T follicular helper cell (primary cell): ENCODE data around the gene RASA3.

ENCODE experiments used
- DNase-seq: peaks from one replicate; pipeline ENCODE4 v3.0.0-alpha.2; 2020; ENCODE audit warnings: low read depth

The RASA3 gene

DNA sequence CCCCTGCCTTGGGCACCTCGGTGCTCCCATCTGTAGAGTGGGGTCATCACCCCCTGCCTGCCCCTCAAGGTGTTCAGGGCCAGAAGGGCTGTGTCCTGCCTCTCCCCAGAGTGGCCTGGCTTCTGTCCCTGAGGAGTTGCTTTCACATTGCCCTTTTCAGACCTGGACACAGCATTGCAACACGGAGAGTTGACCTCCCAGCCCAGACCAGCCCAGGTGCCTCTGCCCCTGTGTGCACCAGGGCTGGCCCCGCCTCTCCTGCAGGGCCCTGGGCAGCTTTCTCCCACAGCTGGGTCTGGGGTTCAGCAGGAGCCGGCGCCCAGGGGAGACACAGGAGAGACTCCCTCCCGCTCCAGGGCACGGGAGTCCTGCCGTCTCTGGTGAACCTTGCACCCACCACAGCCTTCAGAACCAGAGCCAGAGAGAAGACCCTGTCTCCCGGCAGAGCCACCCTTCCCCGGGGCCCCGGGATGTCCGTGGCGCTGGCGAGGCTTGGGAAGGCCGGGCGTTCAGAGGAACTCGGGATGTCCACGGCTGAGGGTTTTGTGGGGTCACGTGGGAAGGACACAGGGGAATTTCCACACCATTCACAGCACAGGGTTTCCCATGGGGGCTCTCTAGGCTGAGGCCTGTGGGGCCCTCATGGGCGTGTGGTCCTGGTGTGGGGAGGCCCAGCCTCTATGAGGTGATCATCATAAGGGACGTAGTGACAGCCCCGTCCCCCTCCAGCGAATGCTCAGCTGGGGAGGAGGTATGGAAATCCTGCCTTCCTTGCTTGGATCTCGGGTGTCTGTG is 181.8 kb downstream of the RASA3 start:
- DNase-seq = no peak

GRCh38 chr13:113949546-113949945 is 182.9 kb downstream of the RASA3 start:
- DNase-seq = no peak

DNA sequence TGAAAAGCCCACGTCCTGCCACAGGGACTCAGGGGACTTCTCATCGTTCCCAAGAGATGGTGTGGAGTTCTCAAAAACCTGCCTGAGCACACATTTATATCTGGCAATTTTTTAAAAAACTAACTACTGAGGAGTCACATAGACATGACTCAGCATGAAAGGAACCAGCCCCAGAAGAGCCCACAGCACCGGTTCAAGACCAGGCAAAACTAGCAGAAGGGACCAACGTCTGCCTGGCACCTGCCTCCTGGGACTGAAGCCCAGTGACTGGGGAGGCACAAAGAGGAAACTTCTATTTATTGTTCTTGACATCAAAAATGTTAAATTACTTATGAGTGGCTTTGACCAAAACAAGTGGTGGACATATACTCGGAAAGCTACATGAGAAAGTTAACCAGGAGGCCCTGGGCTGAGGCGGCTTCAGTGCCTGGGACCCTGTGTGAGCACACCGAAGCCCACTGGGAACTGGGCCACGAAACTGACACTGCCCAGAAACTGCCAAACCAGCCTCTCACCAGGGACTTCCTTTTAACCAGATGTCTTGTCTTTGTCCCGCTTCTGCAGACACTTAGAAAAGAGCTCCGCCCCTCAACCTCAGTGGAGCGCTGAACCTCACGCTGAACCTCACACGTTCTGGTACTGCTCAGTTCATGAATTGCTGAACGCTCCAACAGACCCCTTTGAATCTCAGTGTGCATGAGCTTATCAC is 184.2 kb downstream of the RASA3 start:
- no peak for DNase-seq

DNA sequence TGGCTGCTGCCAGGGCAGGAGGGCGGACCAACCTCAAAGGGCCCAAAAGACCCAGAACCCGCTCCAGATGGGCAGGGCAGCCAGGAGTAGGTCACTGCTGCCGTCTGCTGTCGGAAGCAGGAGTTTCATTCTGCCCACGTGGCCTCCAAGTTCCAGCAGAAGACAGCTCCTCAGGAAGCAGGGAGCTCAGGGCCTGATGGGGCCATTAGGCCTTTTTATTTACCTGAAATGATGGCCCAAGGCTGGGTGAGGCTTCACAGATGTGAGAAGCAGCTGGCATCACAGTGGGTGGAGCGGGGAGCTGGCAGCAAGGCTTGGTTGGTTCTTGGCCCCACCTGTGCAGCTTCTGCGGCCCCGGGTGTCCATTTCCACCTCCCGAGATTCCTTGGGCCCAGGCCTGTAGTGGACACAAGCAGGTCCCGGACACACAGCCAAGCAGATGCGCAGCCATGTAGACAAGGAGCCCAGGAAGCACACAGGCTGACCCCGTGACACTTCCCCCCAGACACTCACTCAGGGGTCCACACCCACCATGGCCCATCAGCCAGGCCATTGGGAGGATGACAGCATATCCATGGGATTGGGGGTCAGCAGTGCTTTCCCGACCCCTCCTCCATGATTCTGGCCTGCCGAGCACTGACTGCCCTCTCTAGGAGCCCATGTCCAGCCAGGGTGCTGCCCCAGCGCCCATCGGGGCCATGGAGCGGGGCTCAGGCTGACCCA is 185.0 kb downstream of the RASA3 start:
- no peak for DNase-seq

GRCh38 chr13:113946409-113947181 is 185.8 kb downstream of the RASA3 start:
- DNase-seq = no peak

DNA sequence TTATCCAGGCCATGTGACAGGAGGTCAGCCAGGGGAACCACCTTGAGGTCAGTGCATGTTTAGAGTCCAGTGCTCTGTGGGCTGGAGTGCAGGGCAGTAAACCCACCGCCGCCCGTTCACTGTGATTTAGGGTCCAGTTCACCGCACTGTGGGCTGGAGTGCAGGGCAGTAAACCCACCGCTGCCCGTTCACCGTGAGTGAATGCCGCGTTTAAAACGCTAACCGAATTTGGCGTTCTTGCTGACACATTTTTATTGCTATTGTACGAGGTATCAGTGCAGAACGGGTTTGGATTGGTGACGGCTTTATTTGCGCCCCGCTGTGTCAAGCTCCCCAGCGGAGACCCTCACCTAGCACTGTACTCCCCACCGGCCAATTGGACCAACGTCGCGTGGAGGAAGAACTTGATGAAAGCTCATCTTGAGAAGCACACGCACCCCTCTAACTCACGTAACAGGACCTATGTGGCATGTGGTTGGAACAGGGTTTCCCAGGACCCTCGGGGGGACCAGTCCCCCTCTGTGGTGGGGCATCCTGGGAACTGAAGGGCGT is 186.5 kb downstream of the RASA3 start:
- DNase-seq = no peak

DNA sequence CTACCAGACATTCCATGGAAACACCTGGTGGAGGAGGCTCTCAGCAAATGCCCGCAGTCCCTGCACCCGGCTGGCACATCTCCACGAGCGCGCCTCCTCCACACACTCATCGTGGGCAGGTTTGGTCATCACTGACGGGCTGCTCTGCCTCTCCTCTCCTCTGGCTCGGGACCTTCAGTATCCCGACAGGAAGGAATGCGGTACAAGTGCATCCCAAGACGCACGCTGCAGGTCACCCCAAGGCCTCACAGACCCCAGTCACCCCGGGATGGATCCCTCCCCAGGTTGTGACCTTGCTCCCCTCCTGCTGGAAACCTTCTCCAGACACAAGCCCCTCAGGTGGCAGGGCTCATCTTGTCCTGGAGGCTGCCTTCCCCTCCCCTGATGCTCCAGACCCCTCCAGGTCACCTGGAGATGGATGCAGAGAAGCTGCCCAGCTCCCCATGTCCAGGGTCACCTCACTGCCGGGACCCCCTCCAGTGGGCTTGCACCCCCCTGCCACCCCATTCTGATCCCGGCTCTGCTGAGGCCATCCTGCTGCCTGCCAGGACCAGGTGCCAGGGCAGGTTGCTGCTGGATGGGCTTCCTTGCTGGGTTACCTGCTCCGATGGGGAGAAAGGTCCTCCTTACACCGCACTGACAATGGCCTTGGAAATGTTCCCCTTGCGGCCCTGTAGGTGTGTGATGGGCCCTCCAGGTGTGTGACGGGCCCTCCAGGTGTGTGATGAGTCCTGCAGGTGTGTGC is 188.4 kb downstream of the RASA3 start:
- no peak for DNase-seq

DNA sequence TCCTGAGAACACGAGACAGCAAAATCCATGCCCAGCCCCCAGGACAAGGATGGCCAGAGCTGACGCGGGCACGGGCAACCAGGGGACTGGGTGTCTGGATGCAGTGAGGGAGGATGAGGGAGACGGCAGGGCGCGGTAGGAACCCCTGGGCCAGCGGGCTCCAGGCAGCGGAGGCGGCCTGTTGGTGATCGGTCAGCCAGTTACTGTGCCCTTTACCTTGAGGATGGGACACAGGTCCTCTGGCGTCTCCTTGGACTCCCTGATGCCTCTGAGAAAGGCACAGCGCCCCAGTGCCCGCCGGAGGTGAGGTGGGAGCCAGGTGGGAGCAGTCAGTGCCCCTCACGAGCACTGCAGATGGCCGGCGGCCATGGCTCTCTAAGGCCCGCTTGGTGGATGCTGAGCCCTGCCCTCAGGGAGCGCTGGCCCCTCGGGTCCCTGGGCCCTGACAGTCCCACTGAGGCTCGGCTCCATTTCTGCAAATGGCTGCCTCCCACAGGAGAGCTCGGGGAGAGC is 189.8 kb downstream of the RASA3 start:
- no peak for DNase-seq

- DNase-seq = no peak
Measured at GRCh38 chr13:113941571-113942191, 190.7 kb downstream of the RASA3 start.

GRCh38 chr13:113939944-113940297 is 192.5 kb downstream of the RASA3 start:
- DNase-seq = no peak

DNA sequence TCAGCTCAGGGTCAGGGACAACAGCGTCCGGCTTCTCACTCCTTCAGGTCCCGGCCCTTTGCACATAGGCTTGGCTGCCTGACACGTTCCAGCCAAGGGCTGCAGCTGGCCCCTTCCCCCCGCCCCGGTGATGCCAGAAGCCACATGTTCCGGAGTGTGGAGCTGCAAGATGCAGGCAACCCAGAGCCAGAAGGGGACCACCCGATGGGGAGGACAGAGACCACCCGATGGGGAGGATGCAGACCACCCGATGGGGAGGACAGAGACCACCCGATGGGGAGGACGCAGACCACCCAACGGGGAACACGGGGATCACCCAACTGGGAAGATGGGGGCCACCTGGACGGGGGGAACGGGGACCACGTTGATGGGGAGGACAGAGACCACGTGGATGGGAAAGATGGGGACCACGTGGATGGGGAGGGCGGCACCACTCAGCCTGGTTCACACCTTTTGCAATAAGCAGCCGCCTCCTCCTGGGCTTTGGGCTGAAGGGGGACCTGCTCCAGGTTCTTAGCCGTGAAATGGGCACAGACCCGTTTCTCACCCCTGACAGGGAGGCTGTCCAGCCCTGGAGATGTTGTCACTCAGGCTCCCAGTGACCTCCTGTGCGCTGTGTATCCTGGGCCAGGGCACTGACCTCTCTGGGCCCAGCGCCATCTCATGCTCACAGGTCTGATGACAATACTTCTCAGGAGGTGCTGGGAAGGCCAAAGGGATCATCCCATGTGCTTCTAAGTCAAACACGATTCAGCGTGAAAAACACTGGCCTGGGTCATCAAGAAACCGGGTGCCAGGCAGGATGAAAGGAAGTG is 193.1 kb downstream of the RASA3 start:
- no peak for DNase-seq

- DNase-seq = no peak
Measured at GRCh38 chr13:113938716-113939115, 193.7 kb downstream of the RASA3 start.

DNA sequence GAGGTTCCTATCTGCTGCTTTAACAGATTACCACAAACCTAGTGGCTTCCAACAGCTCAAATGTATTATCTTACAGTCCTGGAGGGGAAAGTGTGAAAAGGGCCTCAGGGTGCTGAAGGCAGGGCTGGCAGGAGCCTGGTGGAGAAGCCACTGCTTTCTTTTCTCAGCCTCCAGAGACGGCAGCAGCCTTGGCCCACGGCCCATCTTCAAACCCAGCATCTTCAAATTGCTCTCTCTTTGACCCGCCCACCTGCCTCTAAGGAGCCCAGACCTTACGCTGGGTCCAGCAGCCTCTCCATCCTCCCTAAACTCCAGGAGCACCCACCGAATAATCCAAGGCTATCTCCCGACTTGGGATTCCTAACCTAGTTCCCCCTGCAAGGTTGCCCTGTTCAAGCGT is 194.2 kb downstream of the RASA3 start:
- DNase-seq = no peak

DNA sequence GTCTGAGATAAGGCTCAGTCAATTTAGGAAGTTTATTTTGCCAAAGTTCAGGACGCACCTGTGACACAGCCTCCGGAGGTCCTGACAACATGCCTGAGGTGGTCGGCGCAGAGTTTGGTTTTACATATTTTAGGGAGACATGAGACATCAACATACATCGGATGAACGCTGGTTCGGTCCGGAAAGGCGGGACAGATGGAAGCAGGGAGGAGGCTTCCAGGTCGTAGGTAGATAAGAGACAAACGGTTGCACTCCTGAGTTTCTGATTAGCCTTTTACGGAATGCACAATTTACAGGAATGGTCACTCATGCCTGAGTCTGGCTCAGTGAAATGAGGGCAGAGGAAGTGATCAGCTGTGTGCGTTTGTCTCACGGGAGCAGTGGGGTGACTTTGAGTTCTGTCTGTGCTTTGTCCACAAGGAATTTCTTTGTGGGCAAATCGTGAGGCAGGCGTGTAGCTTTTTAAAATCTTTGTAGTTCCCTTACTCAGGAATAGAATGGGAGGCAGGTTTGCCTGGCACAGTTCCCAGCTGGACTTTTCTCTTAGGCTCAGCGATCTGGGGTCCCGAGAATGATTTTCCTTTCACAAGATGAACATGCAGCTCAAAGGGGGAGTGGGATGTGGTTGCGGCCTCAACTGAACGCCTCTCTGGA is 194.8 kb downstream of the RASA3 start:
- DNase-seq = no peak

DNA sequence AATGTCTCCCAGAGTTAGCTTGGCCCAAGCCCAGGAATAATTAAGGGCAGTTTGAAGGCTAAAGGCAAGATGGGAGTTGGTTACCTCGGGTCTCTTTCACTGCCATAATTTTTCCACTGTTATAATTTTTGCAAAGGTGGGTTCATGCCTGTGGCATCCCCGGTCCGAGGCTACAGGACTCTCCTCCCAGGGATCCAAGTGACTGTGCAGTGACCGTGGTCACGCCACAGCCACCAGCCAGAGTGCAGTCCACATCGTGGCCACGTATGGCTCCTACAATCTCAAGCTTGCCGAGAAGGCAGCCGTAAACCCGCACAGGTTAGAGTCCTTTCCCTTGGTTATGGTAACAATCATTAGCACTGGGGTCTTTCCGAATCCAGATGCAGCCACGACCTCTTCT is 195.3 kb downstream of the RASA3 start:
- no peak for DNase-seq

DNA sequence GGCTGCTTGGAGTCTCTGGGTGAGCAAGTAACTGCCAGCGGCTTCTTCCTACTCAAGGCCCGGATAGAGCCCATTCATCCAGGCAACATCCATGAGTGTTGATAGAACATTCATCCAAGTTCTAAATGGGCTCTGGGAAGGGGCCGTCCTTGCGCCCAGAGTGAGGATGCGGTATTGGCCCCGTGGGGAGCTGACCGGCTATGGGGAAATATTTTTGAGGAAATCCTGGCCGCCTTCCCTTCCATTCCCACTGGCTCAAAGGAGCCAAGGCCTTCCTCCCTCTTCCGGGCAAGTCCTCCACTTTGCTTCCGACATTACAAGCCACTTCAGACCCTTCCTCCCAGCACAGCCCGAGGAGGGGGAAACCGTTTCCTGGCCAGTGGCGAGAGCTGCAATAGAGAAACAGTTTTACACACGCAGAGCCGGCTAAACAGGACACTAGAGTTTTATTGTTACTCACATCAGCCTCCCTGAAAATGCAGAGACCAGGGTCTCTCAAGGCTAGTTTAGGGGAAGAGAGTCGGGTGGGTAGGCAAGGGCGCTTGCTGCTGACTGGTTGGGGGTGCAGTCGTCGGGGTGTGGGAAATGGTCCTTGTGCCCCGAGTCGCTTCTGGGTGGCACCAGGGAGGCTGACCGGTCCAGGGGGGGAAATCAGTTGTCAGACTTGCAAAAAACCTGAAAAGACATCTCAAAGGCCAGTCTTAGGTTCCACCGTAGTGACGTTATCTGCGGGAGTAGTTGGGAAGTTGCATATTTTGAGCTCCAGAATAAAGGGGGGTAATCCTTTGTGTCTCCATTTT is 196.1 kb downstream of the RASA3 start:
- no peak for DNase-seq

GRCh38 chr13:113935001-113935844 is 197.2 kb downstream of the RASA3 start:
- no peak for DNase-seq
